Measurements from ENCODE around the gene GALNT9.

- TF ChIP-seq CTCF (IDR thresholded peaks at IDR 0.05) (no peak), ZBTB33 (IDR thresholded peaks at IDR 0.05; ENCODE audit: borderline replicate concordance, low read depth) (no peak), POLR2AphosphoS5 (IDR thresholded peaks at IDR 0.05; ENCODE audit: low read depth, low read length) (no peak), RXRA (IDR thresholded peaks at IDR 0.05; ENCODE audit: borderline replicate concordance, low read depth) (no peak), MAX (IDR thresholded peaks at IDR 0.05; ENCODE audit: low read depth) (no peak), PBX3 (IDR thresholded peaks at IDR 0.05) (no peak), ELF1 (IDR thresholded peaks at IDR 0.05) (no peak), TAF1 (IDR thresholded peaks at IDR 0.05; ENCODE audit: borderline replicate concordance, low read depth, low read length) (no peak), NRF1 (IDR thresholded peaks at IDR 0.05; ENCODE audit: low read depth, low read length) (no peak), FOSL2 (IDR thresholded peaks at IDR 0.05; ENCODE audit: borderline replicate concordance, low read depth) (no peak), USF1 (IDR thresholded peaks at IDR 0.05; ENCODE audit: borderline replicate concordance, low read depth) (no peak), SMC3 (IDR thresholded peaks at IDR 0.05; ENCODE audit: low read depth, low read length) (no peak)
Observed at GRCh38 chr12:132376464-132376830, 47.1 kb upstream of the GALNT9 start.

Data from SK-N-SH (cell line).